Stimulated activated CD4-positive, alpha-beta T cell treated with anti-CD3 and anti-CD28 coated beads, Interleukin-2, amount 100 ng/mL, for 4 hours (primary cell): ENCODE results near the gene TRAIP.
"Not testable (repeated sequence)": the region's sequence is repeated elsewhere in the genome, so short reads cannot be mapped to it uniquely, and the experiment has no call there.

Experiments
- DNase-seq: peaks from one replicate; pipeline ENCODE4 v3.0.0-alpha.2; 2020; ENCODE audit warnings: low read depth

TRAIP gene

GRCh38 chr3:49791571-49791970 lies 64.8 kb downstream of the TRAIP start:
- DNase-seq: no peak

GRCh38 chr3:49790626-49791411 lies 65.5 kb downstream of the TRAIP start:
- no peak for DNase-seq

- DNase-seq: no peak
Measured at GRCh38 chr3:49788056-49788455, 68.3 kb downstream of the TRAIP start.

GRCh38 chr3:49787536-49787935 lies 68.8 kb downstream of the TRAIP start:
- no peak for DNase-seq

GRCh38 chr3:49787182-49787464 lies 69.2 kb downstream of the TRAIP start:
- no peak for DNase-seq

- peak; percentile 100 for DNase-seq
Measured at GRCh38 chr3:49786357-49787181, 69.8 kb downstream of the TRAIP start, which contains the start of gene IP6K1. Gene IP6K1 (minus strand): TSS chr3:49786542. CDS start chr3:49748040, 38,502 bp downstream.

GRCh38 chr3:49785565-49786356 lies 70.6 kb downstream of the TRAIP start:
- no peak for DNase-seq

GRCh38 chr3:49782277-49782676 lies 74.1 kb downstream of the TRAIP start:
- not testable (repeated sequence) for DNase-seq

GRCh38 chr3:49781415-49782199 lies 74.8 kb downstream of the TRAIP start:
- DNase-seq: no peak

- not testable (repeated sequence) for DNase-seq
Measured at GRCh38 chr3:49780975-49781365, 75.4 kb downstream of the TRAIP start.

- DNase-seq: no peak
Measured at GRCh38 chr3:49780080-49780974, 76.0 kb downstream of the TRAIP start.

GRCh38 chr3:49779358-49780079 lies 76.8 kb downstream of the TRAIP start:
- DNase-seq: no peak
